Mammary epithelial cell (primary cell): ENCODE data around the gene OR1D5.

ENCODE experiments used
- EZH2 ChIP-seq: IDR thresholded peaks from 2 replicates; pipeline ENCODE4 v1.6.1; 2012; ENCODE audit warnings: low read length, inconsistent platforms, borderline replicate concordance
- TF ChIP-seq, protein P1 (sequence below), 2 donors: IDR thresholded peaks in 1 of 2; conservative IDR thresholded peaks in 1 of 2; 2 replicates each; pipeline ENCODE4 v1.5.1; 2011 to 2012; ENCODE audit warnings: inconsistent platforms in 2 of 2, low read length in 2 of 2, mild to moderate bottlenecking in 2 of 2, control low read depth in 1 of 2, low read depth in 1 of 2; ENCODE audit not compliant: insufficient read depth in 1 of 2; ENCODE audit errors: extremely low read depth in 1 of 2

DNA sequence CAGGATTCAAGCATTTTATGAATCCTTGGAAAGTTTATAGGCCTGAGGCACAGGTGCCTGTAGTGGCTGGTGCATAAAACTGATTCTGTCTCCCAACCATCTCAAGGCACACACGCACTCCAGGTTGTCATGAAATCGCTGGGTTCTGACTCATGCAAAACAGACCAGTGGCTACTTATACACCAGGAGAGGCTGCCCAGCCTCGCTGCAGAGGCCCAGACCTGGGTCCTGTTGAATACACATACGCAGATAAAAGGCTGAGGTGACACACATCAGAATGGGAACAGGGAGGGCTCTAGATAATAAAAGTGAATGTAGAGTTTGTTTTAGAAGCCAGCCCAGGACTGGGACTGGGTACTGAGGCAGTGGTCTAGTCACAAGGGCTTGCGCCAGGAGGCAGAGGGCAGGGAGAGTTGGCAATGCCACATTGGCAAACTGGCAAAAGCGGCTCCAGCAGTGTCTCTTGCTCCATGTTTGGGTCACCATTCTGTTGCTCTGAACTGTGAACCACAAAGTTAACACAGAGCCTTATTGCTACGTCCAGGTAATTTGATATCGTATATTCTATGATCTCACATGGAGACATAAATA is 13.6 kb downstream of the OR1D5 start:
- TF ChIP-seq, protein P1, sequence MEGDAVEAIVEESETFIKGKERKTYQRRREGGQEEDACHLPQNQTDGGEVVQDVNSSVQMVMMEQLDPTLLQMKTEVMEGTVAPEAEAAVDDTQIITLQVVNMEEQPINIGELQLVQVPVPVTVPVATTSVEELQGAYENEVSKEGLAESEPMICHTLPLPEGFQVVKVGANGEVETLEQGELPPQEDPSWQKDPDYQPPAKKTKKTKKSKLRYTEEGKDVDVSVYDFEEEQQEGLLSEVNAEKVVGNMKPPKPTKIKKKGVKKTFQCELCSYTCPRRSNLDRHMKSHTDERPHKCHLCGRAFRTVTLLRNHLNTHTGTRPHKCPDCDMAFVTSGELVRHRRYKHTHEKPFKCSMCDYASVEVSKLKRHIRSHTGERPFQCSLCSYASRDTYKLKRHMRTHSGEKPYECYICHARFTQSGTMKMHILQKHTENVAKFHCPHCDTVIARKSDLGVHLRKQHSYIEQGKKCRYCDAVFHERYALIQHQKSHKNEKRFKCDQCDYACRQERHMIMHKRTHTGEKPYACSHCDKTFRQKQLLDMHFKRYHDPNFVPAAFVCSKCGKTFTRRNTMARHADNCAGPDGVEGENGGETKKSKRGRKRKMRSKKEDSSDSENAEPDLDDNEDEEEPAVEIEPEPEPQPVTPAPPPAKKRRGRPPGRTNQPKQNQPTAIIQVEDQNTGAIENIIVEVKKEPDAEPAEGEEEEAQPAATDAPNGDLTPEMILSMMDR (conservative IDR thresholded peaks at IDR 0.05 in 1 of 2, IDR thresholded peaks at IDR 0.05 in 1 of 2; ENCODE audit: extremely low read depth in 1 of 2, insufficient read depth in 1 of 2, low read depth in 1 of 2, low read length in 2 of 2), result no peak
- TF ChIP-seq EZH2, result no peak
